ENCODE data around the gene CGNL1.

CGNL1 gene

GRCh38 chr15:57553526-57553925, 177.2 kb downstream of the CGNL1 start:
- no peak for DNase-seq

- no peak for DNase-seq
Measured at GRCh38 chr15:57554063-57554811, 177.9 kb downstream of the CGNL1 start.

- DNase-seq = no peak
Measured at GRCh38 chr15:57554812-57555179, 178.5 kb downstream of the CGNL1 start.

- DNase-seq = no peak
Measured at GRCh38 chr15:57555270-57555669, 179.0 kb downstream of the CGNL1 start.

- DNase-seq = no peak
Measured at GRCh38 chr15:57556040-57556439, 179.7 kb downstream of the CGNL1 start.

GRCh38 chr15:57557267-57557666, 181.0 kb downstream of the CGNL1 start:
- DNase-seq = no peak

GRCh38 chr15:57557810-57558209, 181.5 kb downstream of the CGNL1 start:
- DNase-seq = no peak

- no peak for DNase-seq
Measured at GRCh38 chr15:57559875-57560274, 183.6 kb downstream of the CGNL1 start.

- DNase-seq = peak; percentile 59
Measured at GRCh38 chr15:57561041-57561711, 184.9 kb downstream of the CGNL1 start.

- DNase-seq = no peak
Measured at GRCh38 chr15:57562196-57562769, 186.0 kb downstream of the CGNL1 start.

- no peak for DNase-seq
Measured at GRCh38 chr15:57563416-57563815, 187.1 kb downstream of the CGNL1 start.

- DNase-seq = peak; percentile 59
Measured at GRCh38 chr15:57565311-57565710, 189.0 kb downstream of the CGNL1 start.

- DNase-seq = no peak
Measured at GRCh38 chr15:57566834-57567233, 190.5 kb downstream of the CGNL1 start.

- DNase-seq = no peak
Measured at GRCh38 chr15:57567891-57568290, 191.6 kb downstream of the CGNL1 start.

- DNase-seq = no peak
Measured at GRCh38 chr15:57568299-57568698, 192.0 kb downstream of the CGNL1 start.

GRCh38 chr15:57570340-57570739, 194.0 kb downstream of the CGNL1 start:
- no peak for DNase-seq

- no peak for DNase-seq
Measured at GRCh38 chr15:57570994-57571393, 194.7 kb downstream of the CGNL1 start.

GRCh38 chr15:57571725-57572124, 195.4 kb downstream of the CGNL1 start:
- DNase-seq = no peak

- no peak for DNase-seq
Measured at GRCh38 chr15:57572468-57572867, 196.2 kb downstream of the CGNL1 start.

- no peak for DNase-seq
Measured at GRCh38 chr15:57573151-57573550, 196.8 kb downstream of the CGNL1 start.

- no peak for DNase-seq
Measured at GRCh38 chr15:57575363-57575762, 199.1 kb downstream of the CGNL1 start.

GRCh38 chr15:57578288-57578900, 202.1 kb downstream of the CGNL1 start:
- DNase-seq = no peak

- no peak for DNase-seq
Measured at GRCh38 chr15:57580428-57580827, 204.1 kb downstream of the CGNL1 start.

GRCh38 chr15:57580866-57581265, 204.6 kb downstream of the CGNL1 start:
- DNase-seq = no peak
